Neutrophil (primary cell): ENCODE results near the gene GDF10.

Experiments used
- H3K27ac ChIP-seq: fragments of 200-600 bp; sonication (generic); 2 replicates; pipeline ENCODE4 v1.5.1; 2016; ENCODE audit warnings: mild to moderate bottlenecking, moderate library complexity
- H3K27me3 ChIP-seq: fragments of 200-600 bp; sonication (generic); 2 replicates; pipeline ENCODE4 v1.6.0; 2016; ENCODE audit warnings: mild to moderate bottlenecking
- H3K36me3 ChIP-seq: fragments of 200-600 bp; sonication (generic); 2 replicates; pipeline ENCODE4 v1.5.1; 2017
- H3K4me1 ChIP-seq, 2 experiments: fragments of 200-600 bp in 1 of 2; sonication (generic) in 1 of 2; 1 replicate in 1 of 2; 2 replicates in 1 of 2; pipeline versions ENCODE4 v1.5.1 to v1.6.1; 2013 to 2016; ENCODE audit warnings: low read depth in 1 of 2, low read length in 1 of 2, mild to moderate bottlenecking in 1 of 2, moderate library complexity in 1 of 2; ENCODE audit not compliant: control insufficient read depth in 1 of 2, insufficient read depth in 1 of 2
- H3K4me3 ChIP-seq, 2 experiments: fragments of 200-600 bp in 1 of 2; sonication (generic) in 1 of 2; 1 replicate in 1 of 2; 2 replicates in 1 of 2; pipeline ENCODE4 v1.5.1; 2013 to 2016; ENCODE audit warnings: low read depth in 1 of 2, low read length in 1 of 2, mild to moderate bottlenecking in 1 of 2, moderate library complexity in 1 of 2
- H3K9me3 ChIP-seq: fragments of 200-600 bp; sonication (generic); 2 replicates; pipeline ENCODE4 v1.5.1; 2016
- TF ChIP-seq, protein P1 (sequence below): fragments of 200-600 bp; sonication (generic); IDR thresholded peaks from 2 replicates; pipeline ENCODE4 v1.5.1; 2016; ENCODE audit warnings: antibody characterized with exemption

Gene GDF10

DNA sequence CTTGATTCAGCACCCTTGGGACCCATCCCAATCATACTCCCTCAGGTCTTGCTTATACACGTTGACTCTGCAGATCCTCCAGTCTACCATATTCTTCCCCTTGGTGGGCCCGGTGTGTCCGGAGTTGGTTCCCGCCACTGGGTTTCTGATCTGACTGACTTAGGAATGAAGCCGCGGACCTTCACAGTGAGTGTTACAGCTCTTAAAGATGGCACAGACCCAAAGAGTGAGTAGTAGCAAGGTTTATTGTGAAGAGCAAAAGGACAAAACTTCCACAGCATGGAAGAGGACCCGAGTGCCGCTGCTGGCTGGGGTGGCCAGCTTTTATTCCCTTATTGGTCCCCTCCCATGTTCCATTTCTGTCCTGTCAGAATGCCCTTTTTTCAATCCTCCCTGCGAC, 5.9 kb upstream of the GDF10 start:
- peaks cover 57% of the 10 kb centered on the region for H3K27me3 ChIP-seq
- no peaks in the 10 kb centered on the region for H3K36me3 ChIP-seq
- H3K27ac ChIP-seq: no peak overlapping the region
- TF ChIP-seq, protein P1, sequence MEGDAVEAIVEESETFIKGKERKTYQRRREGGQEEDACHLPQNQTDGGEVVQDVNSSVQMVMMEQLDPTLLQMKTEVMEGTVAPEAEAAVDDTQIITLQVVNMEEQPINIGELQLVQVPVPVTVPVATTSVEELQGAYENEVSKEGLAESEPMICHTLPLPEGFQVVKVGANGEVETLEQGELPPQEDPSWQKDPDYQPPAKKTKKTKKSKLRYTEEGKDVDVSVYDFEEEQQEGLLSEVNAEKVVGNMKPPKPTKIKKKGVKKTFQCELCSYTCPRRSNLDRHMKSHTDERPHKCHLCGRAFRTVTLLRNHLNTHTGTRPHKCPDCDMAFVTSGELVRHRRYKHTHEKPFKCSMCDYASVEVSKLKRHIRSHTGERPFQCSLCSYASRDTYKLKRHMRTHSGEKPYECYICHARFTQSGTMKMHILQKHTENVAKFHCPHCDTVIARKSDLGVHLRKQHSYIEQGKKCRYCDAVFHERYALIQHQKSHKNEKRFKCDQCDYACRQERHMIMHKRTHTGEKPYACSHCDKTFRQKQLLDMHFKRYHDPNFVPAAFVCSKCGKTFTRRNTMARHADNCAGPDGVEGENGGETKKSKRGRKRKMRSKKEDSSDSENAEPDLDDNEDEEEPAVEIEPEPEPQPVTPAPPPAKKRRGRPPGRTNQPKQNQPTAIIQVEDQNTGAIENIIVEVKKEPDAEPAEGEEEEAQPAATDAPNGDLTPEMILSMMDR: no peak
- H3K4me3 ChIP-seq: no peak overlapping the region
- no peaks in the 10 kb centered on the region for H3K9me3 ChIP-seq
- H3K4me1 ChIP-seq: no peaks in the 10 kb centered on the region

DNA sequence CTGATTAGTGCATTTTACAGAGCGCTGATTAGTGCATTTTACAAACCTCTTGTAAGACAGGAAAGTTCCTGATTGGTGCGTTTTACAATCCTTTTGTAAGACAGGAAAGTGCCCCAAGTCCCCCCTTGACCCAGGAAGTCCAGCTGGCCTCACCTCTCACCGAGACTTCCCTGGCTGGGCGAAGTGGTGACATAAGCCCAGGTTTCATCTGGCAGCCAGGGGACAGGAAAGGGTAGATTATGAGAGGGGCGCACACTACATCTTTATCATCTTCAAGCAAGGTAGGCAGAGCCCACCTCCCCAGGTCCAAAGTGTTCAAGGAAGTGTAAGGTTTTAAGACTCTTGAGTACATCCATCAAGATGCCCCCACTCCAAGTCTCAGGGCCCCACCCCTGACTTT, 5.5 kb upstream of the GDF10 start:
- no peak overlapping the region for H3K4me3 ChIP-seq
- H3K27ac ChIP-seq: no peak overlapping the region
- TF ChIP-seq, protein P1: no peak
- no peaks in the 10 kb centered on the region for H3K36me3 ChIP-seq
- no peaks in the 10 kb centered on the region for H3K9me3 ChIP-seq
- H3K4me1 ChIP-seq: no peaks in the 10 kb centered on the region
- peaks cover 61% of the 10 kb centered on the region for H3K27me3 ChIP-seq

DNA sequence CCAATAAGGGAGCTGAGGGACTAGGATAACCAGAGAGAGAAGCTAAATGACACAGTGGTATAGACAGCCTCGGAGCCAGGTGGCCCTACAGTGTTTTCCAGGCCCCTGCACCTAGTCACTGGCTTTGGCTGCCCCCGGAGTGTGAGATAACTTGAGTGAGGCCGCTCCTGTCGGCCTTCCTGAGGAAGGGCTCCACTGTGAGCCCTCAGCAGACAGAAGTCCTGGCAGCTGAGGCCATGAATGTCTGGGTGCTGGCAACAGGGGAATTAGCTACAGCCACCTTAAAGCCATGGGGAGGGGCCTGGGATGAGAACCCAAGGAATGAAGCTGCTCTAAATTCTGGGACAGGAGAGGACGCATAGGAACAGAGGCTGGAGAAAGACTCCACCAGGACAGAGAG, 4.6 kb upstream of the GDF10 start:
- Histone ChIP-seq H3K9me3 (no peaks in the 10 kb centered on the region), H3K4me1 (peaks cover 0 to 3% of the 10 kb centered on the region in 2 experiments), H3K27ac (no peak overlapping the region), H3K36me3 (no peaks in the 10 kb centered on the region), H3K27me3 (peaks cover 70% of the 10 kb centered on the region), H3K4me3 (no peak overlapping the region)
- TF ChIP-seq, protein P1: no peak

DNA sequence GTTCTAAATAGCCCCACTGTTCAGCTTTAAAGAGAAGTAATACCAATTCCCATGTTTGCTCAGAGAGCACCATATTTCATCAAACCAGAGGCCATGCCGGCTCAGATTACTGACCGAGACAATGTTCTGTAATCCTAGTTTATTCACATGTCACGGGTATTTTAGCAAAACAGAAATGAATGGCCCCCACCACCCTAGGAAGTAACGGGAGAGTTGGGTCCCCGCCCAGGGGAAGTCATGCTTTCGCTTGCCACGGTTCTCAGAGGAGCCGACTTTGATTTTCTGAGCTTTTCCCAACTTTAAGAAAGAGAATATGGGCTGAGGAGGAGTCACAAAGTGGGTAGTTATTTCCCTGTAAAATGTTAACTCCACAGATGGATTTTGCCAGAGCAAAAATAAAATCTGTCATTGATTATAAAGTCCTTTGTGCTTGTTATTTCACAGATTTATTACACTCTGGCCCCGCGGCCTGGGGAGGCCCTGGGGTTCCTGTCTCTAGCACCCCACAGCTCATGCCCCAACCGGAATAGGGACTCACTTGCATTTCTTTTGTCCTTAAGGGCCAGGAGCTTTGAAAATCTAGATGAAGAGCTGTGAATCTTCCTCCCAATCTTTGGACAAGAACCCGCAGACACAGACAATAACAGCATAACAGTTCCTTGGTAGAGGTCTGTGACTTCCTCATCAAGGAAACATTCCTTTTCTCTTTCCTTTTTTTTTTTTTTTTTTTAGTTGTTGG, 3.7 kb upstream of the GDF10 start:
- Histone ChIP-seq H3K36me3 (no peaks in the 10 kb centered on the region), H3K27ac (no peak overlapping the region), H3K9me3 (no peaks in the 10 kb centered on the region), H3K27me3 (peaks cover 79% of the 10 kb centered on the region), H3K4me1 (peaks cover 0 to 5% of the 10 kb centered on the region in 2 experiments), H3K4me3 (no peak overlapping the region)
- TF ChIP-seq, protein P1: no peak

DNA sequence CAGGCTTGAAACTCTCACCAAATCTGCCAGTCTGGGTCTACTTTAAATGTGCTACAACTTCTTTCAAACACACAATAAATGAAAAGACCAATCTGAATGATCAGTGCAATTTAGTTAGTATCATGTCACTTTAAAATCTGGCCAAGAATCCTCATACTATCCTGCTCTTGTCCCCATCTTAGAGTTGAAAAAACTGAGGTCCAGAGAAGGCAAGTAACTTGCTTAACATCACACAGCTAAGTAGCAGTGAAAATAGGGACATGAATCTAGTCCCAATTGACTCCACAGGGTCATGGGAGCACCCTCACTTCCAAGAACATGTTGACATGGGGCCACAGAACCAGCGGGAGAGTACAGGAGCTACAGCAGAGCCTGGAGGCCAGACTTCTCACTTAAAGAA, 3.1 kb upstream of the GDF10 start:
- TF ChIP-seq, protein P1: no peak
- Histone ChIP-seq H3K36me3 (no peaks in the 10 kb centered on the region), H3K27ac (no peak overlapping the region), H3K4me1 (peaks cover 0 to 5% of the 10 kb centered on the region in 2 experiments), H3K27me3 (peaks cover 85% of the 10 kb centered on the region), H3K4me3 (no peak overlapping the region), H3K9me3 (no peaks in the 10 kb centered on the region)
